HL-60/S4 treated with retinoic acid at 250 ng/mL for 4 days and 3 days (cell line): ENCODE data around the gene XXYLT1.
"Not testable (repeated sequence)": the region's sequence is repeated elsewhere in the genome, so short reads cannot be mapped to it uniquely, and the experiment has no call there.

ENCODE experiments used
- in situ Hi-C: fragments of 300-500 bp; cut with MboI; formaldehyde crosslinking; loops from 2 replicates; pipeline ENCODE4 v1.7.0; 2022; ENCODE audit warnings: low sequenced_read_pairs

Gene XXYLT1

GRCh38 chr3:195103623-195104022 lies 167.3 kb downstream of the XXYLT1 start:
- in situ Hi-C loops, result no loop called here

GRCh38 chr3:195102609-195103467 lies 168.1 kb downstream of the XXYLT1 start:
- in situ Hi-C loops, result no loop called here

- in situ Hi-C loops, result no loop called here
Observed at GRCh38 chr3:195101927-195102608, 168.9 kb downstream of the XXYLT1 start.

GRCh38 chr3:195101001-195101583 lies 169.9 kb downstream of the XXYLT1 start:
- in situ Hi-C loops, result no loop called here

GRCh38 chr3:195099951-195100785 lies 170.8 kb downstream of the XXYLT1 start:
- in situ Hi-C loops, result no loop called here

- in situ Hi-C loops, result no loop called here
Observed at GRCh38 chr3:195098741-195099525, 172.0 kb downstream of the XXYLT1 start.

GRCh38 chr3:195097331-195098255 lies 173.4 kb downstream of the XXYLT1 start:
- in situ Hi-C loops, result no loop called here

GRCh38 chr3:195096484-195097330 lies 174.3 kb downstream of the XXYLT1 start:
- in situ Hi-C loops, result no loop called here

- in situ Hi-C loops, result no loop called here
Observed at GRCh38 chr3:195096053-195096452, 174.9 kb downstream of the XXYLT1 start.

GRCh38 chr3:195095704-195096036 lies 175.3 kb downstream of the XXYLT1 start:
- in situ Hi-C loops, result no loop called here

GRCh38 chr3:195095035-195095703 lies 175.8 kb downstream of the XXYLT1 start:
- in situ Hi-C loops, result no loop called here

GRCh38 chr3:195094191-195094921 lies 176.6 kb downstream of the XXYLT1 start:
- in situ Hi-C loops, result no loop called here

GRCh38 chr3:195093731-195094130 lies 177.2 kb downstream of the XXYLT1 start:
- in situ Hi-C loops, result no loop called here

- in situ Hi-C loops, result not testable (repeated sequence)
Observed at GRCh38 chr3:195087840-195088601, 182.9 kb downstream of the XXYLT1 start.

- in situ Hi-C loops, result no loop called here
Observed at GRCh38 chr3:195087328-195087727, 183.6 kb downstream of the XXYLT1 start.

- in situ Hi-C loops, result no loop called here
Observed at GRCh38 chr3:195086885-195087284, 184.1 kb downstream of the XXYLT1 start.
